ENCODE results near the gene ZPLD1. TPM values are rescaled to one million over a fixed set of nuclear protein-coding genes. Genes with fewer than 3 reads are reported as not detected.

Gene ZPLD1
- under 1 TPM; 0.15 to 0.84 TPM for total RNA-seq
- polyA plus RNA-seq = not detected
- long read RNA-seq, donor 1, partial matches to known transcripts = 0 of 2 reads
- long read RNA-seq, donor 1, other reads (novel, unspliced or antisense) = 2 of 2 reads
- long read RNA-seq, donor 2 = 0 reads

DNA sequence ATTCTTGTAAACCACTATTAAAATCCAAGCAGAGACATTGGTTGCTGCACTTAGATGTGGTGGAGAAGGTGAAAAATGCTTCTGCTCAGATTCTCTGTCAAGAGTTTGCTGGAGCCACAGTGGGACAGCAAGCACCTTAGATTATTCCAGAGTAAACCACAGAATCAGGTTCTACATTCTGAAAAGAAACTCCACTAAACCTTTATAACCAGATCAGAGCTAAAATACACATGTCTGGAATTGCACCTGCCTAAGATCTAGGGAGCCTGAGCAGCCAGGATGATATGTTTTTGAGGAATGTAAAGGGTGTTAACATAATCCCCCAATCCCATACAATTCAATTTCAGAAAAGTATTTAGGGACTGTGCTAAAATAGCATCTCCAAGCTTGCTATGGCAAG, at the start of gene ZPLD1:
Gene ZPLD1 (plus strand): TSS at position 301 of the 400 bp plus-strand sequence. CDS start 3,473 bp downstream, outside the sequence.
- no peak within 1 kb of the TSS for H3K4me3 ChIP-seq (ENCODE audit: low read length in 2 of 2)
- H3K4me1 ChIP-seq (ENCODE audit: control insufficient read depth in 1 of 2, insufficient read depth in 2 of 2, low read length in 2 of 2) = no peaks in the 10 kb centered on the region
- intact Hi-C loops (cut with DNase I) = no loop called here
- no peak for ATAC-seq (ENCODE audit: low FRiP score)
- no peaks in the 10 kb centered on the region for H3K9me3 ChIP-seq (ENCODE audit: control insufficient read depth, low read length)
- no peak within 1 kb of the TSS for H3K27ac ChIP-seq (ENCODE audit: low read depth in 1 of 2, low read length in 2 of 2)
- DNase-seq = no peak
- H3K27me3 ChIP-seq (ENCODE audit: control insufficient read depth in 1 of 2, insufficient read depth in 2 of 2, low read length in 1 of 2) = no peaks in the 10 kb centered on the region
- no peaks in the 10 kb centered on the region for H3K36me3 ChIP-seq (ENCODE audit: control insufficient read depth in 1 of 2, insufficient read depth in 2 of 2, low read length in 1 of 2)

DNA sequence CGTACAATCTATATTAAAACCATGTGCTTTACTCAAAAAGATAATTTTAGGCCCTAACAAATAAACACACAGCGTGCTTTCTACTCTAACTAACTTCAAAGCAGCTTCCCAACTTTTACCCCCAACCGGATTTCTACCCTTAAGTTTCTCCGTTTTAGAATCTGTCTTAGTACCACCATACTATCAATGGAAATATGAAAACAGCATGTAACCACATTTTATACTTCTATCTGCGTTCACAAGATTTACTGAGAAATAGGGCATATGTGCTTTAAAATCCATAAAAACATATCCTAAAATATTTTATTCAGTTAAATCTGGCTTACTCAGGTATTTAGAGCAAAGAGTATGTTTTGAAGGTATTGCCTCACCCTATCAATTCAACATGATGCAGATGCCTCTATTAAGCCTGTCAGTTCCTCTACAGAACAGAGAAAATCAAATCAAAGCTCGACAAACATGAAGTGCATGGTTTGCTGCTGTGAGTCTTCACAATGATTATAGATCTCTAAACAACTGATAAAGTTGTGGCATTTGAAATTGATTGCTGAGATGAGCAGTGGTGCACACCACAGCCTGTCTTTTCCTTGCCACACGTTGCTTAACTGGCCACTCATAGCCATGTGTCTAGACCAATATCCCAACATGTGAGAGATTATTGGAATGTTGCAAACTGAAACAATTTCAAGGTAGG, 44.5 kb upstream of the ZPLD1 start:
- DNase-seq (no peak), ATAC-seq (ENCODE audit: low FRiP score) (no peak)
- WGBS, 2 donors = 75 to 76% methylated on average over 7 of the region's 7 CpGs
- Histone ChIP-seq H3K27me3 (ENCODE audit: control insufficient read depth in 1 of 2, insufficient read depth in 2 of 2, low read length in 1 of 2) (no peaks in the 10 kb centered on the region), H3K27ac (ENCODE audit: low read depth in 1 of 2, low read length in 2 of 2) (no peak overlapping the region), H3K36me3 (ENCODE audit: control insufficient read depth in 1 of 2, insufficient read depth in 2 of 2, low read length in 1 of 2) (no peaks in the 10 kb centered on the region), H3K4me1 (ENCODE audit: control insufficient read depth in 1 of 2, insufficient read depth in 2 of 2, low read length in 2 of 2) (no peaks in the 10 kb centered on the region), H3K4me3 (ENCODE audit: low read length in 2 of 2) (no peak overlapping the region), H3K9me3 (ENCODE audit: control insufficient read depth, low read length) (peaks cover under 1% of the 10 kb centered on the region)
- intact Hi-C loops (cut with DNase I) = no loop called here

DNA sequence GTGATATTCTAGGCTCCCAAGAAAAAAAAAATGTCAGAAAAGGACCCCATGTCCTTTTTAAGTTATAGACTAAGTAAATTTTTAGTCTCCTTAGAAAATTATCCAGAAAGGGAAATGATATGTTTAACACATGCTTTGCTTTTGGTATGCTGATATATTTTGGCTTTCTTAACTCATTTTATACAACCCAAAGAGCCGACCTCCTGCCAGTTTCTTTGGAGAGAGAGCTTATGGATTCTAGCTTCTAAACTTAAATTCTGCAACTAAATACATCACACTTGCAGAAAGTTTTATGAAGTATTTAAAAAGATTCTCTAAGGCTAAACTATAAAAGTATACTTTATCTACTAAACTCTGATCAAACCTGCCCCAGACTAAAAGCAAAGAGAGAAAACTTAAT, 43.9 kb upstream of the ZPLD1 start:
- Histone ChIP-seq H3K4me1 (ENCODE audit: control insufficient read depth in 1 of 2, insufficient read depth in 2 of 2, low read length in 2 of 2) (no peaks in the 10 kb centered on the region), H3K9me3 (ENCODE audit: control insufficient read depth, low read length) (peaks cover 1% of the 10 kb centered on the region), H3K27me3 (ENCODE audit: control insufficient read depth in 1 of 2, insufficient read depth in 2 of 2, low read length in 1 of 2) (no peaks in the 10 kb centered on the region), H3K27ac (ENCODE audit: low read depth in 1 of 2, low read length in 2 of 2) (no peak overlapping the region), H3K4me3 (ENCODE audit: low read length in 2 of 2) (no peak overlapping the region), H3K36me3 (ENCODE audit: control insufficient read depth in 1 of 2, insufficient read depth in 2 of 2, low read length in 1 of 2) (no peaks in the 10 kb centered on the region)
- intact Hi-C loops (cut with DNase I) = no loop called here
- no peak for ATAC-seq (ENCODE audit: low FRiP score)
- WGBS, 2 donors = 23 to 34% methylated on average over 1 of the region's 1 CpG
- DNase-seq = no peak

DNA sequence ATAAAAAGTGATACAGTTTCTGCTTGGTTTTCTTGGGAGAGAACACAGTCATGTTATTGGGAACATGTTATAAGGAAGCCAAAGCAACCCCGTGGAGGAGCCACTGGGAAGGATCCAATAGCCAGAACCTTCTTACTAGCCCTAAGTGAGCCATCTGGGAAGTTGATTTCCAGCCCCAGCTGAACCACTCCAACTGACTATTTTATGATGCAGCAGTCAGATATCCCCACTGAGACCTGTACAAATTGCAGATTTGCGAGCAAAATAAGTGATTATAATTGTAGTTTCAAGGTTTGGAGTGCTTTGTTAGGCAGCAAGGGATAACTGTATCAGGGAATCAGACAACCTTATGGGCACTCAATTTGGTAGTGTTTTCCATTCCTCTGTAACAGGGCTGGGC, 43.3 kb upstream of the ZPLD1 start:
- ATAC-seq (ENCODE audit: low FRiP score) (no peak), DNase-seq (no peak)
- no peak overlapping the region for H3K4me3 ChIP-seq (ENCODE audit: low read length in 2 of 2)
- intact Hi-C loops (cut with DNase I) = no loop called here
- no peak overlapping the region for H3K27ac ChIP-seq (ENCODE audit: low read depth in 1 of 2, low read length in 2 of 2)
- H3K4me1 ChIP-seq (ENCODE audit: control insufficient read depth in 1 of 2, insufficient read depth in 2 of 2, low read length in 2 of 2) = no peaks in the 10 kb centered on the region
- peaks cover 1% of the 10 kb centered on the region for H3K9me3 ChIP-seq (ENCODE audit: control insufficient read depth, low read length)
- H3K36me3 ChIP-seq (ENCODE audit: control insufficient read depth in 1 of 2, insufficient read depth in 2 of 2, low read length in 1 of 2) = no peaks in the 10 kb centered on the region
- H3K27me3 ChIP-seq (ENCODE audit: control insufficient read depth in 1 of 2, insufficient read depth in 2 of 2, low read length in 1 of 2) = no peaks in the 10 kb centered on the region
- 66 to 68% methylated on average over 2 of the region's 2 CpGs for WGBS, 2 donors

DNA sequence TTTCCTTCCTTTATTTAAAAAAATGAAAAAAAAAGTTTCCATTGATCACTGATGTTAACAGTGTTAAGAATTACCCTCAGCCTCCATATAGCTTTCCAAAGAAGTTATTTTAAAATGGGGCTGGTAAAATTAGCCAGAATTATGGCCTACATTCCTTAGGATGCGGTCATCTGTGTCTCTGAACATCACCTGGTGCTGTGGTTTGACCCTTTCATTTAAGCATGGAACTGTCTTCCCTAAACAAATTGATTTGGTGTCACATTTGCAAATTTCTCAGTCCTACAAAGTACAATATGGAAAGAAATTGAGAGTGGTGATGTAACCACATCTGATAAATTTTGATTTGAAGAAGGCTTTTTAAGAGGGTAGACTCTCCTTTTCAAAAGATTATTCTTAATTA, 40.3 kb upstream of the ZPLD1 start:
- intact Hi-C loops (cut with DNase I) = no loop called here
- ATAC-seq (ENCODE audit: low FRiP score) (no peak), DNase-seq (no peak)
- H3K9me3 ChIP-seq (ENCODE audit: control insufficient read depth, low read length) = peaks cover 1% of the 10 kb centered on the region
- WGBS, 2 donors = 50 to 57% methylated on average over 1 of the region's 1 CpG
- H3K36me3 ChIP-seq (ENCODE audit: control insufficient read depth in 1 of 2, insufficient read depth in 2 of 2, low read length in 1 of 2) = no peaks in the 10 kb centered on the region
- no peak overlapping the region for H3K4me3 ChIP-seq (ENCODE audit: low read length in 2 of 2)
- H3K27me3 ChIP-seq (ENCODE audit: control insufficient read depth in 1 of 2, insufficient read depth in 2 of 2, low read length in 1 of 2) = no peaks in the 10 kb centered on the region
- H3K27ac ChIP-seq (ENCODE audit: low read depth in 1 of 2, low read length in 2 of 2) = no peak overlapping the region
- H3K4me1 ChIP-seq (ENCODE audit: control insufficient read depth in 1 of 2, insufficient read depth in 2 of 2, low read length in 2 of 2) = no peaks in the 10 kb centered on the region

DNA sequence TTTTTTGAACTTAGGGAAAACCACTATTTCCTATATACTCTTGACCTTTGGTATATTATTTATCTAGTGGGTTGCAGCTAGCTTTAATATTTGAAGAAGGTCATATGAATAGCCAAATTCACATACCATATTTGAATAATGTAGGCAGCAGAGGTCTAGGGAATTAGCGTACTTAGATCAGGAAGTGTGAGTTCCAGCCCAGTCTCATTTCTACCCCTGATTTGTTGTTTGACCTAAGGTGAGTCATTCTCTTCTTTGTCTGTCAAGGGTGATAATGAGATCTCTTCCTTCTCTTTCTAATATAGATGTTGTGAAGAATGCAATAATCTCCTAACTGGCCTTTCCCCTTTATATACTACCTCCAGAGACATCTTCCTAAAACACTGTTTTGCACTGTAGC, 36.6 kb upstream of the ZPLD1 start:
- Histone ChIP-seq H3K36me3 (ENCODE audit: control insufficient read depth in 1 of 2, insufficient read depth in 2 of 2, low read length in 1 of 2) (no peaks in the 10 kb centered on the region), H3K27ac (ENCODE audit: low read depth in 1 of 2, low read length in 2 of 2) (no peak overlapping the region), H3K27me3 (ENCODE audit: control insufficient read depth in 1 of 2, insufficient read depth in 2 of 2, low read length in 1 of 2) (no peaks in the 10 kb centered on the region), H3K9me3 (ENCODE audit: control insufficient read depth, low read length) (peaks cover 1% of the 10 kb centered on the region), H3K4me1 (ENCODE audit: control insufficient read depth in 1 of 2, insufficient read depth in 2 of 2, low read length in 2 of 2) (no peaks in the 10 kb centered on the region), H3K4me3 (ENCODE audit: low read length in 2 of 2) (no peak overlapping the region)
- intact Hi-C loops (cut with DNase I) = no loop called here
- ATAC-seq (ENCODE audit: low FRiP score) = no peak
- 85 to 91% methylated on average over 1 of the region's 1 CpG for WGBS, 2 donors
- no peak for DNase-seq

DNA sequence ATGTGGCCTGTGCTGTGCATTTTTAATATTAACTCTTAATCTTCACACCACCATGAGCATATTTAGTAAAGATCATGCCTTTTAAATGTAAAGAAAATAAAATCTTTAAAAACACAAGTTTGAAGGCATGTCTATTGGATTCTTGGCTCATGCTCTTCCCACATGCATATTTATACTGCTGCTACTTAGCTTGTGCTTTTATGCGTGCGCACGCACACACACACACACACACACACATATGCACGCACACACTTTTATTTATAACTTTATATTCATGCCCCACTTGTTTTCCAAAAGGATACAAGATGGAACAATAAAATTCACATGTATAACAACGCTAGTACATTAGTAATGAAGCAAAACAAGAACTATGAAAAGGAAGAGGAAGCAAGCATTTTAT, 36.1 kb upstream of the ZPLD1 start:
- no peaks in the 10 kb centered on the region for H3K4me1 ChIP-seq (ENCODE audit: control insufficient read depth in 1 of 2, insufficient read depth in 2 of 2, low read length in 2 of 2)
- DNase-seq (no peak), ATAC-seq (ENCODE audit: low FRiP score) (no peak)
- H3K36me3 ChIP-seq (ENCODE audit: control insufficient read depth in 1 of 2, insufficient read depth in 2 of 2, low read length in 1 of 2) = no peaks in the 10 kb centered on the region
- no peaks in the 10 kb centered on the region for H3K27me3 ChIP-seq (ENCODE audit: control insufficient read depth in 1 of 2, insufficient read depth in 2 of 2, low read length in 1 of 2)
- intact Hi-C loops (cut with DNase I) = no loop called here
- H3K9me3 ChIP-seq (ENCODE audit: control insufficient read depth, low read length) = peaks cover 1% of the 10 kb centered on the region
- H3K4me3 ChIP-seq (ENCODE audit: low read length in 2 of 2) = no peak overlapping the region
- H3K27ac ChIP-seq (ENCODE audit: low read depth in 1 of 2, low read length in 2 of 2) = no peak overlapping the region
- WGBS, 2 donors = 86% methylated on average over 5 of the region's 5 CpGs

DNA sequence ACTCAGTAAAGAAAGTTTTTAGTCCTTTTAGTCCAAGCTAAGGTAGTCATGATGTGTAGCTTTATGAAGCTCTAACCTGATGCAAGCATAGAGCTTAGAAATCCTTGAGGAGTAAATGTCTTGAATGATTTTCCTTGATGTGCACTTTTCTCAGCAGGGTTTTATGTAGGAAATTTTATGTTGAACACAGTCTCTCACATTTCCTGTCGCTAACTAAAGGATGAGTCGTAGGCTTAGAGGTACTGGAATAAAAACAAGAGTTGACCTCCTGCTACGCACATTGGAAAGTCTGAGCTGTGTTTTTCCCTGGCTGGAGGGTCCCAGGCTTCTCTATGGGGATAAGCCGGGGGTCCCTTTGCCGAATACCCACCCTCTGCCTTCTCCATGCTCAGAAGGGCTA, 34.7 kb upstream of the ZPLD1 start:
- no peaks in the 10 kb centered on the region for H3K27me3 ChIP-seq (ENCODE audit: control insufficient read depth in 1 of 2, insufficient read depth in 2 of 2, low read length in 1 of 2)
- H3K9me3 ChIP-seq (ENCODE audit: control insufficient read depth, low read length) = peaks cover 1% of the 10 kb centered on the region
- WGBS, 2 donors = 80 to 82% methylated on average over 5 of the region's 5 CpGs
- H3K4me3 ChIP-seq (ENCODE audit: low read length in 2 of 2) = no peak overlapping the region
- ATAC-seq (ENCODE audit: low FRiP score) (no peak), DNase-seq (no peak)
- intact Hi-C loops (cut with DNase I) = no loop called here
- no peaks in the 10 kb centered on the region for H3K4me1 ChIP-seq (ENCODE audit: control insufficient read depth in 1 of 2, insufficient read depth in 2 of 2, low read length in 2 of 2)
- no peaks in the 10 kb centered on the region for H3K36me3 ChIP-seq (ENCODE audit: control insufficient read depth in 1 of 2, insufficient read depth in 2 of 2, low read length in 1 of 2)
- no peak overlapping the region for H3K27ac ChIP-seq (ENCODE audit: low read depth in 1 of 2, low read length in 2 of 2)

DNA sequence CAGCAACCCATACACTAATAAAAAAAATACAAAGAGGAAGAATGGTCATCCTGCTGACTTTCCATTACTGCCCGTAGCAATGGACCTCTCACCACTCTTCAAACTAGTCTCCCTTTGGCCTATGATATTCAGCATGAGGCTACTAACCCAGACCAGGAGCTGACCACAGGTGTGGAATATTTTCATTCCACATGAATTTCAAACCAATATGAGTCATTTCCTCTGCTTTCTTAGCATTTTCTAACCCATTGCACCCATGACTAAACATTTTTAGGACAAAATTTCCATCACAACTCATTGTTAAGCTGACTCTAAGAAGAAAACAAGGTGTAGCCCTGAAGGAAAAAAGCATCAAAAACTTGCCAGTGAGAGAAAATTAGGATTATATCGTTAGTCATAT, 34.0 kb upstream of the ZPLD1 start:
- Histone ChIP-seq H3K36me3 (ENCODE audit: control insufficient read depth in 1 of 2, insufficient read depth in 2 of 2, low read length in 1 of 2) (no peaks in the 10 kb centered on the region), H3K4me1 (ENCODE audit: control insufficient read depth in 1 of 2, insufficient read depth in 2 of 2, low read length in 2 of 2) (no peaks in the 10 kb centered on the region), H3K4me3 (ENCODE audit: low read length in 2 of 2) (no peak overlapping the region), H3K27ac (ENCODE audit: low read depth in 1 of 2, low read length in 2 of 2) (no peak overlapping the region), H3K9me3 (ENCODE audit: control insufficient read depth, low read length) (no peaks in the 10 kb centered on the region), H3K27me3 (ENCODE audit: control insufficient read depth in 1 of 2, insufficient read depth in 2 of 2, low read length in 1 of 2) (no peaks in the 10 kb centered on the region)
- ATAC-seq (ENCODE audit: low FRiP score) (no peak), DNase-seq (no peak)
- intact Hi-C loops (cut with DNase I) = no loop called here
- WGBS, 2 donors = 85 to 86% methylated on average over 2 of the region's 2 CpGs

Measured in aorta (tissue), 5 donors.